Mesenteric fat pad (tissue), 1 donor: ENCODE results near the gene HSFX2. TPM values are rescaled to one million over a fixed set of nuclear protein-coding genes. Genes with fewer than 3 reads are reported as not detected.
"Not testable (repeated sequence)": the region's sequence is repeated elsewhere in the genome, so short reads cannot be mapped to it uniquely, and the experiment has no call there.

Experiments
- DNase-seq: peaks from one replicate; pipeline ENCODE4 v3.0.0-alpha.2; 2020; ENCODE audit warnings: low spot score
- long read RNA-seq: library from polyadenylated mRNA; unstranded; transcript quantifications from one replicate; pipeline ENCODE4 v2.0.0, GENCODE V29; 2020
- total RNA-seq: library from RNA; stranded (reverse); fragmentation: NEBNext Ultra II Directional; extraction: Animal tissue kit (Norgen Biotek cat#: 25700); gene quantifications from one replicate; pipeline ENCODE4 v1.2.1, GENCODE V29; 2021
- donor health status: DM: yes; HTN: yes; CAD: no.

Gene HSFX2, protein sequence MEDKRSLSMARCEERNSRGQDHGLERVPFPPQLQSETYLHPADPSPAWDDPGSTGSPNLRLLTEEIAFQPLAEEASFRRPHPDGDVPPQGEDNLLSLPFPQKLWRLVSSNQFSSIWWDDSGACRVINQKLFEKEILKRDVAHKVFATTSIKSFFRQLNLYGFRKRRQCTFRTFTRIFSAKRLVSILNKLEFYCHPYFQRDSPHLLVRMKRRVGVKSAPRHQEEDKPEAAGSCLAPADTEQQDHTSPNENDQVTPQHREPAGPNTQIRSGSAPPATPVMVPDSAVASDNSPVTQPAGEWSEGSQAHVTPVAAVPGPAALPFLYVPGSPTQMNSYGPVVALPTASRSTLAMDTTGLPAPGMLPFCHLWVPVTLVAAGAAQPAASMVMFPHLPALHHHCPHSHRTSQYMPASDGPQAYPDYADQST
- not detected for total RNA-seq
- long read RNA-seq: 0 reads

GRCh38 chrX:149595214-149595613 lies at the start of gene HSFX2:
TSS of gene HSFX2 (minus strand) at chrX:149595314. CDS start at chrX:149594700, 614 bp downstream.
- DNase-seq: not testable (repeated sequence)

GRCh38 chrX:149643496-149643895 lies 48.4 kb upstream of the HSFX2 start:
- DNase-seq: no peak

GRCh38 chrX:149641835-149642234 lies 46.7 kb upstream of the HSFX2 start:
- no peak for DNase-seq

GRCh38 chrX:149641432-149641831 lies 46.3 kb upstream of the HSFX2 start:
- DNase-seq: no peak

DNA sequence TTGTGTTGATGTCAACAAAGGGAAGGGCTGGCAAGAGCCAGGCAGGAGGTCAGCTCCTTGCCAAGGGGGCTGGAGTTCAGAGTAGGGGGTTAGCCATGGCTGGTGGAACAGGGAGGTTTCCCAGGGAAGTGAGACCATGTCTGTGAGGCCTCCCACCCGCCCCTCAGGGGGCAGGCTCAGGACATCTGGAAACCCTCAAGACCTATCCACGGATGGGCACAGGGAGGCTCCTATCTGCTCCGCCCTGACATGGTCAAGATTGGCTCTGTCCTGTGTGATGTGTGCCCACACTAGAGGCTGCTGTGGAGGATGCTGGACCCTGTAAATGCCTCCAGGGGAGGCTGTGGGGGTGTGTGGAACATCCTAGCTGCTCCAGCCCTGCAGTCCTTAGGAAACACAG lies 44.5 kb upstream of the HSFX2 start:
- DNase-seq: no peak

DNA sequence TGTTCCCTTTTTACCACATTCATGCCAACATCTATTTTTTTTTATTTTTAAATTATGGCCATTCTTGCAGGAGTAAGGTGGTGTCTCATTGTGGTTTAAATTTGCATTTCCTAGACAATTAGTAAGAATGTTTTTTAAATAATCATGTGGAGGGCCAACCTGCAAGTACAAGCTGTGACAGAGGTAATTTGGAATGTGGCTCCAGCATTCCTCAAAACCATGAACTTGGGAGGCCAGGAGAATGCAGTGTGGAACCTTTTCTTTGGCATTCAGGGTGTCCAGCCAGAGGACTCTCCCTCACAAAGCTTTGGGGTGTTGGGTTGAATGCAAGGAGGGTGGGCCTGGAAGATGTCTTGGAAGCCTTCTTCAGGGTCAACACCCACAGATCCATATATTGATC lies 43.7 kb upstream of the HSFX2 start:
- DNase-seq: no peak

DNA sequence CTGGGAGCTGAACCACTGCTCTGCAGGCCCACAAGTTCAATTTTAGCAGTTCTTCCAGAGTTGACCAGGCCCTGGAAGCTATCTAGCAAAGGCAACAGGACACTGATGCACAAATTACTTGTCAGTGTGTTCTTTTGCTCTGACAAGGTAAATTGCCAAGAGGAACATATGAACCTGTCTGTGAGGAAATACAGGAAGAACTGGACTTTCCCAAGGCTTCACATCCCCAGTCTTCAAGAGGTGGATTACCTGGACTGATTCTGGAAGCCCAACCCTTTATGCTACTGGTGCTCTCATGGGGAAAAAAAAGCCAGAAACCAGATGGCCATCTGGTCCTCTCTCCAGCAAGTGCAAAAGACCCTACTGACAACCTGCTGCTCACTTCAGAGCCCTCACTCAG lies 38.4 kb upstream of the HSFX2 start:
- DNase-seq: no peak

DNA sequence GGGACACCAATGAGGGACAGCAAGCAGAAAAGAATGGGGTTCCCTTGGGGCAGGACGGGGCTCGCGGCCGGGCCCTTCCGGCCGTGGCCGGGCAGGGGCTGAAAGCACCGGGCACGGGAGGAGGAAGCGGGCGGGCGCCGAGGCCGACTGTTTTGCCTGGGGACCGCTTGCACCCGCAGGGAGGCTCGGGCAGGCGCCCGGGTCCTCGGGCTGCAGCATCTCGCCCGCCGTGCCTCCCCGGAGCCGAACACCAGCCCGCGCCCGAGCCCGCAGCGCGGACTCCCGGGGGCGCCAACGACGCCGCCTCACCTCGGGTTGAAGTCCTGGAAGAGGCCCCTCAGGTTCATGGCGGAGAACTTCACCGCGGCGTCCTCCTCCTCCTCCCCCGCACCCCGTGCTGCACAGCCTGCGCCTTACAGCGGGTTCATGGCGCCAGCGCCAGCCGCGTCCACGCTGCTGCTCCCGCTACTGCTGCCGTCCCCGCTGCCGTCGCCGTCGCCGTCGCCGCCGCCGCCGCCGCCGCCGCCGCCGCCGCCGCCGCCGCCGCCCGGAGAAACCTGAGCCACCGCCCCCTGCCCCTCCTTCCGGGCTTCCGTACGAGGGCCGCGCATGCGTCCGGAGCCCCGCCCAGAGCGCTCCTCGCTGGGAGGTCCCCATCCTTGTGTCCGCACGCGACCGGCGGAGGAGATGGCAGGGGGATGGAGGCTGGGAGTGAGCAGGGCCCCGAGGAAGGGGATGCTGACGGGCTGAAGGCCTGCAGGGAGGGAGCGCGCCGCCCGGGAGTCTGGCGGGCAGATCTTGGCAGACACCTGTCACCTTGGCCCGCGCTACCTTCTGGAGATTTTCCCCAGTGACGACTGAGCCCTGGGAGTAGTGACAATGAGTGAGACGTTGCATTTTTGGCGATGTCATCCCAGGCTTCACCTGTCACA lies 36.4 kb upstream of the HSFX2 start, which contains the start of gene TMEM185A:
TMEM185A (minus strand) TSS at position 559 of the 932 bp plus-strand sequence; CDS start at position 347, 212 bp downstream.
- DNase-seq: peak; percentile 90

DNA sequence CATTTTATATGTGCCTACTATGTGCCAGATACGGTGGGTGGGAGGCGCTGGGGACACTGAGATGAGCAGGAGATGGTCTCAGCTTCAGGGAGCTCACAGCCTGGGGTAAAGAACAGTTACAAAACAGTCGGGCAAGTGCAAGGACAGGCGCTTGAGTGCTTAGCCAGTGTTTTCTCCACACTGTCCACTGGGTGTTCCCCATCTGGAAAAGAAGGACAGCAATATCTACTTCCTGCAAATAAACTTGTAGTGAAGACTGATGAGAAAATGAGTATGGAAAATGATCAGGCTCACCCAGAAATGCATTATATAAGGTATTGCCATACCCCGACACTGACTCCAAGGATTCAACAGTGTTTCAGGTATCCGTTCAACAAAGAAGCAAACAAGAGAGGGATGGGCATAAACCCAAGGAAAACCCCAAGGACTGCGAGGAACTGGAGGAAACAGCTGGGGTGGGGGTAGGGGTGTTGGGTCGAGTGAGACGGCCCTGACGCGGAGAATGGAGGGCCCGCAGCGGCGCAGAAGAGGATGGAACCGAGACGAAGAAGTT lies 35.6 kb upstream of the HSFX2 start:
- no peak for DNase-seq

DNA sequence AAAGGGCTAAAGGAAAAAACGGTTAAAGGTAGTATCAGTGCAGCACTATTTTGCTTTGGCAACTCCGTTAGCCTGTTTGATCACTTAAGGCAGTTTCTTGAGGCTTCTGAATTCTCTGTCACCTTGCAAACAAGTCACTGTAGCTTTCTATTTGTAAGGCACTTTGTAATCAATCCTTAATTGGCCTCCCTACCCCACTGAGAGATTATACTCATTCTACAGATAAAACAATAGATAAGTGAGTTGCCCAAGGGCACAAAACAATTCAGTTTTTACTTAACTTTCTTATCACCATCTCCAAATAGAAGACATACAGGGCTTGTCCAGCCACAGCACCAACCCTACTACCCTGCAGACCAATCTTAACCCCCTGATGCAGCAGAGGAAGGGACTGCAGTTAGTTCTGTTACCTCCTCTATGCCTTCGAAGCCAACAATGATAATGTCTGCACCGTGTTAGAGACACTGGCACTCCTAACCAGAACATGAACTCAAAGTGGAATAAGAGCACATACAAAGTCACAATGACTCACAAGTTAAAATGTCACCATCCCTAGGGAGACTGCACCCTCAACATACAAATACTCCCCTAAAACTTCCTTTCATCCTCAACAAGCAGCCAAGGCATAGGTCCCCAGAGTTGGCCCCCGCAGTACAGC lies 34.7 kb upstream of the HSFX2 start:
- DNase-seq: no peak

DNA sequence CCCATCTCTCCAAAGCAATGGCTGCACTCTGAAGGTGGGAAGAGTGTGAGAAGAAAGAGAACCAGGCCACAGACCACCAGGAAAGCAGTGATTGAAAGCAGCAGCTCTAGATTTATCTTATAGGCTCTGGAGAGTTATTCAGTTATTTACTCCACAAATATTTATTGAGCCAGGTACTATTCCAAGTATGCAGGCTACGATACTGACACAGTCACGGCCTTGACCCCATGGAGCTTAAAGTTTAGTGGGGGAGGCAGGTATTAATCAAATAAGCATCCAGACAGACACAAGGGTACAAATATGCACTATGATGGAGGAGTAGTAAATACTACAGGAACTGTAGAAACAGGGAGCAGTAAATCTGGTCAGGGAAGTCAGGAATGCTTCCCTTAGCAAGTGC lies 33.7 kb upstream of the HSFX2 start:
- DNase-seq: no peak

- no peak for DNase-seq
Measured at GRCh38 chrX:149628280-149628679, 33.2 kb upstream of the HSFX2 start.

- DNase-seq: not testable (repeated sequence)
Measured at GRCh38 chrX:149626829-149627228, 31.7 kb upstream of the HSFX2 start.

DNA sequence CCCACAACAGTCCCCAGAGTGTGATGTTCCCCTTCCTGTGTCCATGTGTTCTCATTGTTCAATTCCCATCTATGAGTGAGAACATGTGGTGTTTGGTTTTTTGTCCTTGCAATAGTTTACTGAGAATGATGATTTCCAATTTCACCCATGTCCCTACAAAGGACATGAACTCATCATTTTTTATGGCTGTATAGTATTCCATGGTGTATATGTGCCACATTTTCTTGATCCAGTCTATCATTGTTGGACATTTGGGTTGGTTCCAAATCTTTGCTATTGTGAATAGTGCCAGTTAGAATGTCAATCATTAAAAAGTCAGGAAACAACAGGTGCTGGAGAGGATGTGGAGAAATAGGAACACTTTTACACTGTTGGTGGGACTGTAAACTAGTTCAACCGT lies 24.5 kb upstream of the HSFX2 start:
- not testable (repeated sequence) for DNase-seq

DNA sequence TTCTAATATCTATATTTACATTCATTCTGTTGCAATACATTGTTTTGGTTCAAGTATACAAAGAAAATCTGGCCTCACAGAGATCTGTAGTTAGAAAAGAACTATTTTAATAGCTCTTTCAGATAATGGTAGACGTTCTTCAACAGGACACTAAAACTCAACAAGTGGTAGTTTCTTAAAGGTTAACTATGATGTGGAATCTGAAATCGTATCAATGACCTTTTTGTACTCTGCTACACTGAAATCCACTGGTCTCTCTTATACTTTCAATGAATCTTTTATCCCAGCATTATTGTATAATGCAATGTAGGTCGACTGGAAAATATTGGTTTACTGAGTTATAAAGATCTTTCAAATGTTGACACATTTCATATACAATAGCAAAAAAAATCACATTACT lies 23.8 kb upstream of the HSFX2 start:
- no peak for DNase-seq

DNA sequence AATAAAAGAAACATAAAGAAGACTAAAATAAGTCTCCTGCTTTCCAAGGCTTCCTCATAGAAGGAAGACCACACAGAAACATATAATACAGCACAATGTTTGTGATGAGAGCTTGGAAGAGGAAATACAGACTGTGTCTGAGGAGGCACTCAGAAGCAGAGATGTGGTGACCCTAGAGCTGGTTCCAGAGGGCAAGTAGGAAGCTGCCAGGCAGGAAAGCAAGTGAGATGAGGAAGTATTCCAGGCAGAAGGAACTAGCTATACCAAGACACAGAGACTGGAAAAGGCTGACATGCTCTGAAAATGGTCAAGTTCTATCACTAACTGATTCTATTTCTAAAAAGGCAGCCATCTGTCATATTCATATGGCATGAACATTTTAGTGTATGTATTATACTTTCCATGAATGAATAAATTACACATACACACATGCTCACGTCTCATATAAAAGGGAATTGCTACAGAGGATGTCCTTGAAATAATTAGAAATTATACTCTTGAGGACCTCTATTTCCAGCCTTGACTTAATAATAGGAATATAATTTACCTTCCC lies 16.6 kb upstream of the HSFX2 start:
- DNase-seq: no peak

GRCh38 chrX:149610511-149610910 lies 15.4 kb upstream of the HSFX2 start:
- no peak for DNase-seq

DNA sequence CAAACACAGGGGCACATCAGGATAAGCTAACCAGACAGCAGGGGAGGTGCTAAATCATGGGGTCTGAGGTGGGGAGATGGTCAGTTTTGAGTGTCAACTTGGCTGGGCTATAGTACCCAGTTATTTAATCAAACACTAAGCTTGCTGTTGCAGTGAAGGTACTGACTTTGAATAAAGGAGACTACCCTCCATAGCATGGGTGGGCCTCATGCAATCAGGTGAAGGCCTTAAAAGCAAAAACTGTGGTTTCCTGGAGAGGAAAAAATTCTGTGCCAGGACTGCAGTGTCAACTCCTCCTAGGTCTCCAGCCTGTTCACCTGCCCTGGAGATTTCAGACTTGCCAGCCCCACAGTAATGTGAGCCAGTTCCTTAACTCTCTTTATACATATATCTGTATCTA lies 12.6 kb upstream of the HSFX2 start:
- no peak for DNase-seq

GRCh38 chrX:149605248-149605885 lies 10.3 kb upstream of the HSFX2 start:
- DNase-seq: not testable (repeated sequence)

DNA sequence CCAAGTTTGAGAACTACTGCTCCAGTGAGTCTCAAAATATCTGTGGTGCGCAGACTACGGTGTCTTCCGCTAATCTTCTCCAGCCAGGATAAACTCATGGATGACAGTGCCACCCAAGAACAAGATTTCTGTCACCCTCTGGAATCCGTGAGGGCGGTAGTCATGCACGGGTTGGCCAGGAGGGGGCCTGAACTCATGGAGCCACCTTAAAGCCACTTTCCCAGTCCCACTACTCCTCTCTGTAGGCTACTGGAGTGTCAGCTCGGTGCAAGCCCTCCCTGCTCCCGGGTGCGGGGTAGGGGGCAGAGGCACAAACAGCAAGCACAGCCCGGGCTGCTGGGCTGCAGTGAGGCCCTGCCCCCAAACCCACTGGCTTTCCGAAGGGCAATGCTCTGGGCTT lies 3.5 kb upstream of the HSFX2 start:
- not testable (repeated sequence) for DNase-seq
